NOMO-1 (cell line): Measurements from ENCODE around the gene CNOT1.
"Not testable (repeated sequence)": the region's sequence is repeated elsewhere in the genome, so short reads cannot be mapped to it uniquely, and the experiment has no call there.

Experiments used
- DNase-seq, 2 experiments: peaks; one replicate each; lab custom pipeline; 2025; ENCODE audit not compliant: unreplicated experiment in 2 of 2; lab: John Stamatoyannopoulos, UW

CNOT1 gene

GRCh38 chr16:58638148-58639036 lies 8.8 kb upstream of the CNOT1 start:
- no peak for DNase-seq

GRCh38 chr16:58637021-58637420 lies 7.4 kb upstream of the CNOT1 start:
- DNase-seq, result not testable (repeated sequence)

GRCh38 chr16:58636466-58636865 lies 6.8 kb upstream of the CNOT1 start:
- DNase-seq, result no peak

- no peak for DNase-seq
Measured at GRCh38 chr16:58635502-58635901, 5.9 kb upstream of the CNOT1 start.

- DNase-seq, result no peak
Measured at GRCh38 chr16:58634265-58634802, 4.7 kb upstream of the CNOT1 start.

- peak; percentile 32 to 55 for DNase-seq
Measured at GRCh38 chr16:58628845-58629732, 537 bp downstream of the CNOT1 start.

GRCh38 chr16:58624209-58624608 lies 5.4 kb downstream of the CNOT1 start:
- no peak for DNase-seq

- no peak for DNase-seq
Measured at GRCh38 chr16:58620396-58620795, 9.2 kb downstream of the CNOT1 start.

- DNase-seq, result no peak
Measured at GRCh38 chr16:58615280-58615679, 14.3 kb downstream of the CNOT1 start.

GRCh38 chr16:58614860-58615259 lies 14.8 kb downstream of the CNOT1 start:
- no peak for DNase-seq

GRCh38 chr16:58614212-58614611 lies 15.4 kb downstream of the CNOT1 start:
- no peak for DNase-seq

- not testable (repeated sequence) for DNase-seq
Measured at GRCh38 chr16:58612965-58613364, 16.7 kb downstream of the CNOT1 start.

- DNase-seq, result no peak
Measured at GRCh38 chr16:58608601-58609136, 21.0 kb downstream of the CNOT1 start.

GRCh38 chr16:58605562-58605961 lies 24.1 kb downstream of the CNOT1 start:
- no peak for DNase-seq

- no peak for DNase-seq
Measured at GRCh38 chr16:58591083-58591482, 38.5 kb downstream of the CNOT1 start.

GRCh38 chr16:58589326-58589905 lies 40.2 kb downstream of the CNOT1 start:
- DNase-seq, result no peak

GRCh38 chr16:58588406-58588805 lies 41.2 kb downstream of the CNOT1 start:
- DNase-seq, result no peak

GRCh38 chr16:58586340-58587030 lies 43.1 kb downstream of the CNOT1 start:
- no peak for DNase-seq

GRCh38 chr16:58584831-58585505 lies 44.7 kb downstream of the CNOT1 start:
- no peak for DNase-seq
